Peyer's patch (tissue), 4 donors: ENCODE results near the gene MTRR.

Source experiments
- CTCF ChIP-seq, 6 experiments: fragments of 450-650 bp in 4 of 6; fragments of 200-600 bp in 2 of 6; sonication (generic) in 1 of 6; IDR thresholded peaks; one replicate each; pipeline ENCODE4 v1.5.1; 2017 to 2019; ENCODE audit warnings: antibody characterized with exemption in 6 of 6, mild to moderate bottlenecking in 3 of 6, moderate library complexity in 1 of 6
- POLR2A ChIP-seq, 2 donors: fragments of 450-650 bp; IDR thresholded peaks; one replicate each; pipeline ENCODE4 v1.5.1; 2017; ENCODE audit warnings: antibody characterized with exemption in 2 of 2, mild to moderate bottlenecking in 2 of 2, moderate library complexity in 2 of 2

GRCh38 chr5:7849681-7850394 is 19.1 kb upstream of the MTRR start:
- no peak for TF ChIP-seq POLR2A (IDR thresholded peaks at IDR 0.05)
- no peak for TF ChIP-seq CTCF (IDR thresholded peaks at IDR 0.05)
